HFF-Myc (cell line): Measurements from ENCODE around the gene MBTD1.
"Not testable (repeated sequence)": the region's sequence is repeated elsewhere in the genome, so short reads cannot be mapped to it uniquely, and the experiment has no call there.

ENCODE experiments used
- DNase-seq: peaks from one replicate; pipeline ENCODE4 v3.0.0-alpha.2; 2011; ENCODE audit warnings: low read depth; ENCODE audit errors: extremely low read depth
- H3K4me3 ChIP-seq: replicated peaks from 2 replicates; pipeline ENCODE4 v1.5.1; 2011; ENCODE audit warnings: low read depth, mild to moderate bottlenecking, control low read depth, low read length
- TF ChIP-seq, protein P1 (sequence below): IDR thresholded peaks from 2 replicates; pipeline ENCODE4 v1.5.1; 2012; ENCODE audit warnings: mild to moderate bottlenecking, low read depth, low read length, control low read depth; ENCODE audit errors: missing control alignments

Gene MBTD1

GRCh38 chr17:51234162-51234561 is 25.7 kb downstream of the MBTD1 start:
- TF ChIP-seq, protein P1, sequence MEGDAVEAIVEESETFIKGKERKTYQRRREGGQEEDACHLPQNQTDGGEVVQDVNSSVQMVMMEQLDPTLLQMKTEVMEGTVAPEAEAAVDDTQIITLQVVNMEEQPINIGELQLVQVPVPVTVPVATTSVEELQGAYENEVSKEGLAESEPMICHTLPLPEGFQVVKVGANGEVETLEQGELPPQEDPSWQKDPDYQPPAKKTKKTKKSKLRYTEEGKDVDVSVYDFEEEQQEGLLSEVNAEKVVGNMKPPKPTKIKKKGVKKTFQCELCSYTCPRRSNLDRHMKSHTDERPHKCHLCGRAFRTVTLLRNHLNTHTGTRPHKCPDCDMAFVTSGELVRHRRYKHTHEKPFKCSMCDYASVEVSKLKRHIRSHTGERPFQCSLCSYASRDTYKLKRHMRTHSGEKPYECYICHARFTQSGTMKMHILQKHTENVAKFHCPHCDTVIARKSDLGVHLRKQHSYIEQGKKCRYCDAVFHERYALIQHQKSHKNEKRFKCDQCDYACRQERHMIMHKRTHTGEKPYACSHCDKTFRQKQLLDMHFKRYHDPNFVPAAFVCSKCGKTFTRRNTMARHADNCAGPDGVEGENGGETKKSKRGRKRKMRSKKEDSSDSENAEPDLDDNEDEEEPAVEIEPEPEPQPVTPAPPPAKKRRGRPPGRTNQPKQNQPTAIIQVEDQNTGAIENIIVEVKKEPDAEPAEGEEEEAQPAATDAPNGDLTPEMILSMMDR: no peak
- no peak for DNase-seq
- no peak overlapping the region for H3K4me3 ChIP-seq

GRCh38 chr17:51231999-51232398 is 27.9 kb downstream of the MBTD1 start:
- DNase-seq: no peak
- no peak overlapping the region for H3K4me3 ChIP-seq
- TF ChIP-seq, protein P1: no peak

- DNase-seq: no peak
- TF ChIP-seq, protein P1: no peak
- no peak overlapping the region for H3K4me3 ChIP-seq
Measured at GRCh38 chr17:51230306-51230705, 29.5 kb downstream of the MBTD1 start.

- H3K4me3 ChIP-seq: no peak overlapping the region
- TF ChIP-seq, protein P1: no peak
- DNase-seq: no peak
Measured at GRCh38 chr17:51229889-51230288, 30.0 kb downstream of the MBTD1 start.

- no peak overlapping the region for H3K4me3 ChIP-seq
- no peak for DNase-seq
- TF ChIP-seq, protein P1: no peak
Measured at GRCh38 chr17:51228161-51228560, 31.7 kb downstream of the MBTD1 start.

DNA sequence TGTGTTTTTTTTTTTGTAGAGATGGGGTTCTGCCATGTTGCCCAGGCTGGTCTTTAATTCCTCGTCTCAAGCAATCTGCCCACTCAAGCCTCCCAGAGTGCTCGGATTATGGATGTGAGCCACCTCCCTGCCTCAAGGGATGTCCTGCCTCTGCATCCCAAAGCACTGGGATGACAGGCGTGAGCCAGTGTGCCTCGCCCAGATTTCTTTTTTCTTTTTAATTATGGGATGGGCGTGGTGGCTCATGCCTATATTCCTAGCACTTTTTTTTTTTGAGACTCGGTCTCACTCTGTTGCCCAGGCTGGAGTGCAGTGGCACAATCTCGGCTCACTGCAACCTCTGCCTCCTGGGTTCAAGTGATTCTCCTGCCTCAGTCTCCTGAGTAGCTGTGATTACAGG is 34.3 kb downstream of the MBTD1 start:
- not testable (repeated sequence) for DNase-seq, H3K4me3 ChIP-seq

DNA sequence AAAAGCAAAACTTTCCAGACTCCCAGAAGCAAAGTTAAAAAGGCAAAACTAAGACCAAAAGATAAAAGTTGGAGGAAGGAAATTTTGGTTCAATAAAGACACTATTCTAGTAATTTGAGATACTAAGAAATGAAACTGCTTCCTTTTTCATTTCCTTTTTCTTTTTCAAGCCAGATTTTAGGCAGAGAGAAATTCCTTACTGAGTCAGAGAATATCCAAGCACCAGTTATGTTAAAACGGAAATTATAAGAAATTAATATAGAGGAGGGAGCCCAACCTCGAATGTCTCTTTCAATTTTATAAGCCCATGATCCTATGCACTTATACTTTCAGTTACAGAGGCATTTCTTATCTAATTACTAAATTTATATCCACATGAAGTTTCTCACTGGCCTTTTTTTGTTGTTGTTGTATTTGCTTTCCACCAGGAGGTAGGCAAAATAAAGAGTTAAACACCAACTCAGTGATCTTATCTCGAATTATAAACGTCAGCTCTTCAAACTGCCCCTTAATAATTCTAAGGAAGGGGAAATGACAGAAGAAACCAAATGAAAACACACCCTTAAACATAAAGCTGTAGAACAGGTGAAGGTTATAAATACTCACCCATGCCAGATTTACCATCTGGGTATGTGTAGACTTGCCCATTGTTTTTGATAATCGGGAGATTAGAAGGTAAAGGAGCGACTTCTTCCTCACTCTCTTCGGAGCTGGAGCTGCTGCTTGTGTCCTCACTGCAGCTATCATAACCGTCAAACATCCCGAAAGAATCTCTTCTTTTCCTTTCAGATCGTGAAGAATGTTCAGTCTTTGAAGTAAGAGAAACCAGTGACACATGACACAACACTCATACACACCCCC is 35.2 kb downstream of the MBTD1 start:
- DNase-seq: no peak

More for the DNA sequence above, 35.2 kb downstream of the MBTD1 start:
- TF ChIP-seq, protein P1: no peak
- no peak overlapping the region for H3K4me3 ChIP-seq
